Right renal pelvis (tissue), 4 donors: ENCODE results near the gene THSD8. TPM values are rescaled to one million over a fixed set of nuclear protein-coding genes. Genes with fewer than 3 reads are reported as not detected.
"Not testable (repeated sequence)": the region's sequence is repeated elsewhere in the genome, so short reads cannot be mapped to it uniquely, and the experiment has no call there.

Experiments used
- DNase-seq, 4 donors: peaks; one replicate each; pipeline ENCODE4 v3.0.0-alpha.2; 2013; ENCODE audit warnings: low read depth in 4 of 4, low spot score in 3 of 4, missing footprints in 1 of 4
- polyA plus RNA-seq, 4 donors: library from polyadenylated mRNA; unstranded; fragments of 120-200 nt; gene quantifications; one replicate each; pipeline ENCODE4 v1.2.1, GENCODE V29; 2013; ENCODE audit not compliant: insufficient read length in 4 of 4

The THSD8 gene
- polyA plus RNA-seq, 4 donors: 5.6 to 13.3 (median 7.5) TPM

DNA sequence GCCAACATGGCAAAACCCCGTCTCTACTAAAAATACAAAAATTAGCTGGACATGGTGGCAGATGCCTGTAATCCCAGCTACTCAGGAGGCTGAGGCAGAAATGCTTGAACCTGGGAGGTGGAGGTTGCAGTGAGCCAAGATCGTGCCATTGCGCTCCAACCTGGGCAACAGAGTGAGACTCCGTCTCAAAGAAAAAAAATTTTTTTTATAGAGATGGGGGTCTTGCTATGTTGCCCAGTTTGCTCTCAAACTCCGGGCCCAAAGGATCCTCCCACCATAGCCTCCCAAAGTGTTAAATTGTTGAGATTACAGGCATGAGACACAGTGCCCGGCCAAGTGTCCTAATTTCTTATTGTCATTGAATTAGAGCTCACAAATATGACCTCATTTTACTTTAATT lies 15.3 kb downstream of the THSD8 start:
- DNase-seq: not testable (repeated sequence)

DNA sequence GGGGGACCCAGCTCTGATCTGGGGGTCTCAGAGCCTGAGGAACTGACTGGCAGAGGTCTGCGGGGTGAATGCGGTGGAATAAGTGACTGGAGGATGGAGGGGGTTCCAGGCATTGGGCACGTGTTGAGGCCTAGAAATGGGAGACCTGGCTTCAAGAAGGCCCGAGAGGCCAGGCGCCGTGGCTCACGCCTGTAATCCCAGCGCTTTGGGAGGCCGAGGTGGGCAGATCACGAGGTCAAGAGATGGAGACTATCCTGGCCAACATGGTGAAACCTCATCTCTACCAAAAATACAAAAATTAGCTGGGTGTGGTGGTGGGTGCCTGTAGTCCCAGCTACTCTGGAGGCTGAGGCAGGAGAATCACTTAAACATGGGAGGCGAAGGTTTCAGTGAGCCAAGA lies 15.9 kb downstream of the THSD8 start:
- DNase-seq: not testable (repeated sequence)

DNA sequence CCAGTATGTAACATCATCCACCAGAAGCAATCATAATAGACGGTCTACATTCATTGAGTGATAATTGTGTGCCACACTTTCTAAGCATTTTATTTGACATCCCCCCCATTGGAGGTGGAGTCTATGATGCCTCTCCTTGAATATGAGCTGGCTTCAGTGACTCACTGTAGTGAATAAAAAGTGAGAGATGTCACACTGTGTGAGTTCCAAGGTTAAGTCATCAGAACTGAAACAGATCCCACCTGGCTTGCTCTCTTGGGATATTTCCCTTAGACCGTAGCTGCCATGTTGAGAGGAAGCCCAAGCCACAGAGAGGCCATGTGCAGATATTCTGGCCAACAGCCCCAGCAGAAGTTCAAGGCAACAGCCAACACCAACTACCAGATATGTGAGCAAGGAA lies 19.9 kb downstream of the THSD8 start:
- no peak for DNase-seq

DNA sequence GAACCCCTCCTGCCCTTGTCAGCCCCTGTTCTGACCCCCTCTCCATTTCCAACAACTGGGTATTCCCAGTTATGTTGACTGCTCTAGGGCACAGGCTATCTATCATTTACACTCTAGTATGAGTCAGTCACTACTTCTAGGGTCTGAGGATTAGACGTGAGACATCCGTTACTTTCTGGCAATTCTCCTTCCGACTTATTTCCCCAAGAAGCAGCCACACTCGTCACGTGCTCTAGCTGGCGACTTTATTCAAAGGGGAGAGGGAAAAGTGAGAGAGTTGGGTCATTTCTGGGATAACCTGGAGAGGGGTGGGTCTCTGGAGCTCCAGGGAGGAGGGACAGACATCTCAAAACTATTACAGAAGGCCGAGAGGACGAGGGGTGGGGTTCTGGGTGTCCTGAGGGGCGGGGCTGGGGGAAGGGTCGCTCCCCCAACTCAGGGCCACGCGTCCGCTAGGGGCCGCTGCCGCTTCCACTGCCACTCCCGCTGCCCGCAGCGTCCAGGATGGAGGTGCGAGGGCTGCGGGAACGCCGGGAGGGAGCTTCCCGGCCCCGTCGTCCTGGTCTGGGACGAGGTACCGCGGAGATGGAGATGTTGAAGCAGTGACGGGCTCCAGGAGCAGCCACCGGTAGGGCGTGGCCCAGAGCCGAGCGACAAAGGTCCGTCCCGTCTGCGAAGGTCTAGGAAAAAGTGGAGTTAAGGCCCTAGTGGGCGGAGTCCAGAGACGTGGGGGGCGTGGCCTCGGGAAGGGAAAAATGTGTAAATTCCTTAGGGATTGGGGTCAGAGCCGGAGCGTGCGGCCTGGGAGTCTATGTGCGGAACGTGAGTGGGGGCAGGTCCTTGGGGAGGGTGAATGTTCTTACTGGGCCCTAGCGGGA lies 23.6 kb downstream of the THSD8 start:
- no peak for DNase-seq

DNA sequence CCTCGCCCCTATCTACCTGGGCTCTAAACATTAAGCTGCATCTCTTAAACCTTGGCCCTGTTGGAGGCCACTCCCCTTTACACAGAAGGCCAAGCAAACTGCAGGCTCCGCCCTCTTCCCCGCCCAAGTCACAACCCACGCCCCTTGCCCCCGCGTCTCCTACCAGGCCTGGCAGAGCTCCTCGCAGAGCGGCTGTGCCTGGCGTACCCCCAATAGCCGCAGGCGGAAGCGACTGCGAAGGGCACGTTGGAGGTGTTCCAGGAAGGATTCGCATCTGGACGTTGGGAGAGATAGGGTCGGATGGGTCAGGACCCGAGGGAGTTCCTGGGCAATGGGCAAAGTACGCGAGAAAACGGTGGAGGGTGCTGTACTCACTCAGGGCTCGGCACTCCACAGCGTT lies 26.6 kb downstream of the THSD8 start:
- DNase-seq: no peak

DNA sequence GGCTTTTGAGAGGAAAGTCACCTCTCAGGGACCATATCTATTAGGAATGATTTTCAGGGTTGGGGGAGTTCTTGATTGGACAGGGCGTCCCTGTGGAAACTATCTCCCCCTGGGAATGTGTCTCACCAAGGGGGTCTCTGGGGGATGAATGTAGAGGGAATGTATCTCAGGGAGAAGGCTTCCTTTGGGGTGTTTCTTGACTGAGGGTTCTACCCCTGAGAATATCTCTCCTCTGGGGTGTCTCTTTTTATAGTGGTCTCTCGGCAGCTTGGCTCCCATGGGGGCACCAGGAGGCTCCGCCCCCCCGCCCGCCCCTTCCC lies 31.5 kb downstream of the THSD8 start:
- DNase-seq: no peak

DNA sequence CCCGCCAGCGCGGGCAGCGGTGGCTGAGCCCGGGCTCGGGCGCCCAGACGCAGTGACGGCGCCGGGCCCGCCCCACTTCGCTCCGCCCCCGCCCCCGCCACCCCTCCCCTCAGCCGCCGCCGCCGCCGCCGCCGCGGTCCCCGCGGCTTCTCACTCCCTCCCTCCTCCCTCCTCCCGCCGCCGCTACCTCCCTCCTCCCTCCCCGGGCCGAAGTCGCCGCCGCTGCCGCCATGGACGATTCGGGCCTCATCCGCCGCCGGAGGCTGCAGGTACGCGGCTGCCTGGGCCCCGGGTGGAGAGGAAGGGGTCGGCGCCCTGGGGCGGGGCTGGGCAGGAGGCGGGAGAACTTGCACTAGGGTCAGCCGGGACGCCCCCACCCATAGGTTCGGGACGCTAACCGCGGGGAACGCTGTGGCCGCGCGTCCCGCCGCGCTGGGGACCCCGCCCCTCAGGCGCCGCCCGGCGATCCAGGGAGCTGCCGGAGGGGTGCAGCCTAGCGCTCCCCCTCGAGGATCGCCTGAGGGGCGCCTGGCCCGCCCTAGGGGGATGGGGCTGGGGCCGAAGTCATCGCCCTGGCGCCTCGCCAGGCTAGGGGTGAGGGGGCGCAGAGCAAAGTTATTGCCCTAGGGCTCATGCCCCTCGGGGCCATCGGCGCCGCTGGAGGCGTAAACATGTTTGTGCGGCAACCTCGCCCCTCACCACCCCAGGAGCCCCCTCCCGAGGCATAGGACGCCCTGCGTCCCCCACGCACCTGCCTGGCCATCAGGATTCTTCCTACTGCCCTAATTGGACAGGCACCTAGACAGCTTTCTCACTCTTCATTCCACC lies 32.1 kb downstream of the THSD8 start:
- DNase-seq: no peak

DNA sequence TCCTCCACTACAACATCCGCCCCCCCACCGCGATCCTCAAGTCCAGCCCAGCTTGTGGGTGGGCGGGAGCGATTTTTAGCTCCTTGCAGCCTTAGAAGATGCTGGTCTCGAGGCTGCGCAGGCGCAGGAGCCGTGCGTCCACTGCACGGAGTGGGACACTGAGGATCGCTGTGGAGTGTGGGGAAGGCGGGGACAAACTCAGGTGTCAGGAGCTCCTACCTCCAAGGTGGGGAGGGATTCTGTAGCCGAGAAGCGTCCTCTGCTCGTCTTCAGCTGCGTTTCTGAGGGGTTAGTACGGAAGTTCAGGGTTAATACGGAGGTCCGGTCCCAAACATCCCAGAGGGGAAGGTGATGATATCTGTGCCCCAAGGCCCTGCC lies 32.7 kb downstream of the THSD8 start, which contains the start of gene RTBDN:
Gene RTBDN (minus strand): TSS at position 14 of the 378 bp plus-strand sequence. CDS start 4,600 bp downstream, outside the sequence.
- no peak for DNase-seq

DNA sequence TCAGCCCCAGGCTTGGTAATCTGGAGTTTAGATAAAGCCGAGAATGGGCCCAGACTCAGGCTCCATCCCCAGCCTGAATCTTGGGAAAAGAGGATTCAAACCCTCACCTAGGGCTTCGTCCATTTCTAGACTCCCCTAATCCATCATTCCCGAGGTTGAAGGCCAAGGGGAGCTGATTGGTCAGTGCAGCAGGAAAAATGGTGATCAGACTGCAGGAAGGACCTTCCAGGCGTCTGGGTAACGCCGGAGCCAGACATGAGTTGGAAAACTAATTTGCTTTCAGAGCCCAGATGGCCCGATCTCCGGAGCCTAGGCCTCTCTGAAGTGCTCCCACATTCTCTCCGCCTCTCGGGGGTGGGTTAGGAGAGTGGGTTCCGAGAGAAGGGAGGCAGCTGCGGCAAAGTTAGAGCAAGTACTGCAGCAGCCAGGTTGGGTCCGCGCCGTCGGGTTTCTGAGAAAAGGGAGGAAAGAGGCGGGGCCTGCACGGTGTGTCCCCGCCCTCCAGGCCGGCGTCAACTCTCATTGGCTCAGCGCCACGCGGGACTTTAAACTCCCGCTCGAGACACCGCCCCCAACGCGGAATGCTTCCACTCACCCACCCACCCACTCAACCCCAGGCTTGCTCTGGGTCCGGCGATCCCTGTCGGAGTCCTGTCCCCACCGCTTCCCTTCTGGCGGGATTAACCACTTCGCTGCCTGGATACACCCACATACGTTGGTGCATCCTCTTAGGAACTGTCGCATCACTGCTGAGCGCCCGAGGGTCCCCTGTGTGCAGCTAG lies 33.3 kb downstream of the THSD8 start:
- no peak for DNase-seq

DNA sequence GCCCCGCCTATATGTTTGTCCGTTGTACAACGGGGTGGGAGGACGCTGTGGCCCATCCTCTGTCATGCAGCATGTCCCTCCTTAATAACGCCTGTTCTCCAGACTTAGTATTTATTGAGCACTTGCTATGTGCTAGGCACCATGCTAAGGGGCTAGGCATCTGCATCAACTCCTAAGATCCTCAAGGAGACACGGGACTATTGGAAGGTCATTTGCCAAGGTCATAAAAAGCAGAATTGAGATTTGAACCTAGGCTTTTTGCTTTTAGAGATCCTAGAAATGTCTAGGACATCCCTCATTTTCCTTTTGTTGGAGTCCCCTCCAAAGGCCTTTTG lies 34.6 kb downstream of the THSD8 start:
- no peak for DNase-seq

DNA sequence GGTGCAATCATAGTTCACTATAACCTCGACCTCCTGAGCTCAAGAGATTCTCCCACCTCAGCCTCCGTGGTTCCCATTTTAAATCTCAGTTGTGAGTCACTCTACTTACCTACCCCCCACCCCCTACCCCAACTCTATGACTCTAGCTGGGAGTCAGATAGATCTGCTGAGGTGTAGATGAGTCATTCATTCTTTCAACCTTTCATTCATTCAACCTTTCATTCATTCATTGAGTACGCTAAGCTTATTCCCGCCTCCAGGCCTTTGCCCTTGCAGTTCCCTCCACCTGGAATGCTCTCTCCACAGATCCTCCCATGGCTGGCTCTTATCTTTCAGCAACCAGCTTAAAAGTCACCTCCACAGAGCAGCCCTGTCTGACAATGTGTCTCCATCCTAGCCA lies 35.4 kb downstream of the THSD8 start:
- DNase-seq: no peak

DNA sequence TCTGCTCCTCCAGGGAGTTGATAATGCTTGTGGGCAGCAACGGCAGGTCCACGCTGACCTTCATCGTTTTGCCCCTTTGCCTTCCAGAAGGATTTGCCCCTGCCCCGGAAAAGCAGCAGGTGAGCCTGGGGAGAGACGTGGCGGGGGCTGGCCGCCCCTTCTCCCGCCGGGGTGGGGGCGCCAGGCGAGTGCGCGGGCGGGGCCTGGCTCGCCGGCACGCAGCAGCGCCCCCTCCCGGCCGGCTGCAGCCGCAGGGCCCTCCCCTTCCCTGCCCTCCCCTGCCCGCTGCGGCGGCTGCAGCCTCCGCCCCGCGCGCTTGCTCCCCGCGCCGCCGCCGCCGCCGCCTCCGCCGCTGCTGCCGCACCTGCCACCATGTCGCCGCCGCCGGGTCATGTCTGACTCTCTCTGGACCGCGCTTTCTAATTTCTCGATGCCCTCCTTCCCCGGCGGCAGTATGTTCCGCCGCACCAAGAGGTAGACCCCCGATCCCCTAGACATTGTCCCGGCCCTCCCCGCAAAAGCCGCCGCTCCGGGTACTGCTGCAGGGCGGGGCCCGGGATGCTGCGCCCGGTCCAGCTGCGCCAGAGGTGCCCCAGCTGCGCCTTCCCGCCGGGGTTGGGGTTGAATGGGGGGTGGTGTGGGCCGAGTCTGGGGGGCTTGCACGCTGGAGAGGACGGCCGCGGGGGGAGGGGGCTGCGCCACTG lies 36.5 kb downstream of the THSD8 start, which contains the start of gene MAST1:
Gene MAST1 (plus strand): TSS at position 334 of the 704 bp plus-strand sequence. CDS start 58 bp downstream, at position 392.
- DNase-seq: no peak

DNA sequence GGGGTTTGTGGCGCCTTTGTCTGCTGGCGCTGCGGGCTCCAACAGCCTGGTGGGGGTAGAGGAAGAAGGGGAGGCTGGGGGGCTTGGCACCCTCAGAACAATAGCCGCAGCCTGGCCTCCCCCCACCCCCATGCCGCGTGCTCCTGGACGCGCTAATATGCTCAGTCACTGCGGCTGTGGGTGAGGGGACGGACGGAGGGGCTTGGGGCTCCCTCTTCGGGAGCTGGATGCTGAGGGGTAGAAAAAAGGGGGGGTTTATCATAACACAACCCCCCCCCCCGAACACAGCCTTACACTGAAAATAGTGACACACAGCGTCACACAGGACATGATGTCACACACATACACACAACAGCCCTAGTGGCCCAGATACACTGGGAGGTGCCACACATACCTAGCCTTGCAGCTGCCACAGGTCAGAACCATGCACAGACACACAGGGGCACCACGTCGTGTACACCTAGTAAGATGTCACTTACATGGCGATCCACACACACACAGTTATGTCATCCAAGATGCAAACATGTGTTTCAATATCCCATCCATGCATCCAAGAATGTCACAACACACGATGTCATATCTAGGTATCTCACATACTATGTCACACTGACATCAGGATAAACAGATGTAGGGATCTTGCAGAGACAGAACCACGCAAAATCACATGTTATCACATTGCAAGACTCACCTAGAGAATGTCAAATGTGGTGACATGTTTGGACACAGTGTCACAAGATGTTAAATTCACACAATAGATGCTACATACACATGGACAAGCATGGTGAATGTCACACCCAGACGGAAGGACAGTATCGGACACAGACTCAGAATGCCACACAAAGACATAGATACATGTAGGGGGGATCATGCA lies 37.3 kb downstream of the THSD8 start:
- no peak for DNase-seq

DNA sequence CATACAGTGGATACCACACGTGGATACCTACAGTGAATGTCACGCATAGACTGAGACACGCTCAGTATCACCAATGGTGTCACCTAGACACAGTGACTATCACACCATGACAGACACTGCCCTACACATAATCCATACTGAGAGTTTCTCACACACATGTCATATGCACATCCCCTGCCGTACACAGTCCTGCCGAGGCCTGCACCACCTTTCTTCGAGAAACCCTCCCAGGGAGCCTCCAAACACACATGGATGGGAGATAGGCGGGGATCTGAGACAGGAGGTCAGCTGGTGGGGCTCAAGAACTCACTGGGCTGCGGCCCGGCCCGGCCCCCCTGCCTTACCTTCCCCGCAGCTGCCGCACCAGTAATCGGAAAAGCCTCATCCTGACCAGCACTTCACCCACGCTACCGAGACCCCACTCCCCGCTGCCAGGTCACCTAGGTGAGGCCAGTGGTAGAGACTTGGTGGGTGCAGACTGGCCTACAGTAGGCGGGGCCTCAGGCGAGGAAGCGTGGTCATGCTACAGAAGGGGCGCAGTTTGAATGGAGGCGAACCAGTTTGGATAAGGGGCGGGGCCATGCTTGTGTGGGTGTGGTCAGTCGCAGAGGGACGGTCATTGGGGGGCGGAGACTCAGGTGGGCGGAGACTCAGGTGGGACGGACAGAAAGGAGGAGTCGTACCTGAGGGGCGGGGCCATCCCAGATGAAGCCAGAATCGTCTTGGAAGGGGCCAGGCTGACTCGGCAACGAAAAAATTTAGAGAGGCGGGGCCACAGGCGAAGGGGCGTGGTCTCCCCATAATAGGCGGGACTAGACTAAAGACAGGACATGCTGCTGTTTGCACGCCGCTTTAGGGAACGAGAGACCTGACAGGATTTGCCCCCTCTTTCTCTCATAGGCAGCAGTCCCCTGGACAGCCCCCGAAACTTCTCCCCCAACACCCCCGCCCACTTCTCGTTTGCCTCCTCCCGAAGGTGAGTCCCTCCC lies 38.5 kb downstream of the THSD8 start:
- no peak for DNase-seq

DNA sequence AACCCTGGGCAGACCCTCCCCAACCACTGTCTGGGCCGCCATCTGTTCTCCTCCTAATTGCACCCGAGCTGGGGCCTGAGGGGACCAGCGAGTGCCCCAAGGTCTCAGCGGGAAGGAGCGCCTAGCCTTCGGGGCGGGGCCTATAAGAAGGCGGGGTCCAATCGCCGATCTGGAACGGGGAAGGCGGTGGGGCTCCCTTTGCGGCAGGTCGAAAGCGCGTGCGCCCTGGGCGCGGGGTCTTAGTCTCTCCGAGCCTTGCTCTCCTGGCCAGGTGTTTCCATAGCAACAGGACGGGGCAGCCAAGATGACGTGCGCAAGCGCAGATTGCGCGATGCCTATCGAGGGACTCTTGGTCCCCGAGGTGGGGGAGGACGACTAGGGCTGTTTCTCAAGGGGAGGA lies 39.2 kb downstream of the THSD8 start:
- DNase-seq: no peak

DNA sequence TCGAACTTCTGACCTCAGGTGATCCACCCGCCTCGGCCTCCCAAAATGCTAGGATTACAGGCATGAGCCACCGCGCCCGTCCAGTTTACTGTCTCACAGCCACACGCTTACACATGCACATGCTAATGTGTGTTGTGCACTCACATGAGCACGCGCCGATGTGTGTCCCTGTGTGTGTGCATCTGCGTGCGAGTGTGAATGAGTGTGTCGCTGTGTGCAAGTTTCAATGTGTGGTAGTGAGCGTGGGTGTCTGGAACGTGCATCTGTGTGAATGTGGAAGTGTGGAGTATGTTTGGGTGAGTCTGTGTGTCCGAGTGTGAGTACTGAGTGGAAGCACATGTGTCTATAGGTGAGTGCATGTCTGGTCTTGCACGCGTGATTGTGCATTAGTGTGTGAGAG lies 40.6 kb downstream of the THSD8 start:
- no peak for DNase-seq

DNA sequence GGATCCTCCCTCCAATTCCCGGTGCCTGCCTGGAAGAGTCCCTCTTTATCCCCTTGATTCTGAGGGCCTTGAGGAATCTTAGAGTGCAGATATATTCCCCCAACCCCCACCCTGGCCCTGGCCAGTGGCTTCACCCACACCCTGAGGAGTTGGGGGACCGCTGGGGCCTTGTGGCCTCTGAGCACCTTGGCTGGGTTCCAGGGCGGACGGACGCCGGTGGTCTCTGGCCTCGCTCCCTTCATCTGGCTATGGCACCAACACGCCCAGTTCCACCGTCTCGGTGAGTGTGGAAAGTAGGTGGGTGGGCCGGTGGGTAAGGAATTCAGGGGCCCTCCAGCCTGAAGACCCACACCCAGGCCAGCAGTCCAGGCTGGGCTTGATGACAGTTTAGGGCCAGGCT lies 41.5 kb downstream of the THSD8 start:
- DNase-seq: no peak

DNA sequence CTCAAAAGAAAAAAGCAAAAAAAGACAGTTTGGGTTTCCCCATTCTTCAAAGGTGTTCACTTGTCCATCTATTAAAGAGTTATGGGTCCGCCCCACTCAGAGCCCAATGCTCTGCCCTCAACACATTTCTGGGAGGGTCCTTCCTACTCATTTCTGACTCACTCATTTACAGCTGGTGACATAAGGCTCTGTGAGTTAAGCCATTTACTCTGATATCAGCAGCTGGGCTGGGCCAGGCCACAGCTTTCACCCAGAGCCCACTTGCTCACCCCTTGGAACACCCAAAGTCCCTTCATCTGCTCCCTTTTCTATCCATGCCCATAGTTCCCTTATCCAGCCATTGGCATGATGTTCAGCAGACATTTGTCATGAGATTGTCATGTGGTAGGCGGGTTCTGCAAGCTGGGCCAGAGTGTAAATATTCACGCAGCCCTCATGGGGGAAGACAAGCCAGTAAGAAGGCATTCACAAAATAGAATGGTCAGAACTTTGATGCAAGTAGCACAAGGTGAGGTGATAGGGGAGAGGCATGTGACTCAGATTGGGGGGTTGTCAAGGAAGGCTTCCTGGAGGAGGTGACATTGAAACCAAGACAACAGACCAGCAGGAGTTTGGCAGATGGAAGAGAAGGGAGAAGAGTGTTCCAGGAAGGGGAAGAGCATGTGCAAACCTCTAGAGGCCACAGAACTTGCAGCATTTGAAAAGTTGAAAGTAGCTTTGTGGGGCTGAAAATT lies 42.3 kb downstream of the THSD8 start:
- DNase-seq: no peak
